ENCODE results near the gene CCDC148.

Gene CCDC148

GRCh38 chr2:158134055-158134454 lies 322.5 kb downstream of the CCDC148 start:
- H3K4me3 ChIP-seq (ENCODE audit: low read length), result no peak overlapping the region
- H3K27ac ChIP-seq (ENCODE audit: low read depth, low read length), result no peak overlapping the region
- no peaks in the 10 kb centered on the region for H3K36me3 ChIP-seq (ENCODE audit: insufficient read depth, low read length)
- H3K27me3 ChIP-seq (ENCODE audit: insufficient read depth, low read length), result no peaks in the 10 kb centered on the region
- H3K4me1 ChIP-seq (ENCODE audit: insufficient read depth, low read length), result 0 out of 2 replicates have a peak, but pooled peaks cover 6% of the 10 kb centered on the region
- WGBS, result 95% methylated on average over 4 of the region's 4 CpGs
- H3K9ac ChIP-seq (ENCODE audit: low read depth, low read length), result no peak overlapping the region
- no peaks in the 10 kb centered on the region for H3K9me3 ChIP-seq (ENCODE audit: insufficient read depth, low read depth, low read length)

GRCh38 chr2:158131919-158132566 lies 324.5 kb downstream of the CCDC148 start:
- 0 out of 2 replicates have a peak, but pooled peaks cover 6% of the 10 kb centered on the region for H3K4me1 ChIP-seq (ENCODE audit: insufficient read depth, low read length)

GRCh38 chr2:158131483-158131912 lies 325.1 kb downstream of the CCDC148 start:
- no peak overlapping the region for H3K9ac ChIP-seq (ENCODE audit: low read depth, low read length)
- H3K4me1 ChIP-seq (ENCODE audit: insufficient read depth, low read length), result peaks cover 9% of the 10 kb centered on the region; the same call in 1 of the 2 replicates
- no peak overlapping the region for H3K27ac ChIP-seq (ENCODE audit: low read depth, low read length)
- 95% methylated on average over 1 of the region's 1 CpG for WGBS
- H3K27me3 ChIP-seq (ENCODE audit: insufficient read depth, low read length), result no peaks in the 10 kb centered on the region
- no peak overlapping the region for H3K4me3 ChIP-seq (ENCODE audit: low read length)
- no peaks in the 10 kb centered on the region for H3K36me3 ChIP-seq (ENCODE audit: insufficient read depth, low read length)
- no peaks in the 10 kb centered on the region for H3K9me3 ChIP-seq (ENCODE audit: insufficient read depth, low read depth, low read length)

More at GRCh38 chr2:158131919-158132566, 324.5 kb downstream of the CCDC148 start:
- Histone ChIP-seq H3K9me3 (ENCODE audit: insufficient read depth, low read depth, low read length) (no peaks in the 10 kb centered on the region), H3K27me3 (ENCODE audit: insufficient read depth, low read length) (no peaks in the 10 kb centered on the region), H3K9ac (ENCODE audit: low read depth, low read length) (no peak overlapping the region), H3K4me3 (ENCODE audit: low read length) (no peak overlapping the region), H3K36me3 (ENCODE audit: insufficient read depth, low read length) (no peaks in the 10 kb centered on the region), H3K27ac (ENCODE audit: low read depth, low read length) (no peak overlapping the region)
- WGBS, result 94% methylated on average over 7 of the region's 7 CpGs

- H3K4me1 ChIP-seq (ENCODE audit: insufficient read depth, low read length), result peaks cover 14% of the 10 kb centered on the region
- H3K27ac ChIP-seq (ENCODE audit: low read depth, low read length), result no peak overlapping the region
- H3K9me3 ChIP-seq (ENCODE audit: insufficient read depth, low read depth, low read length), result no peaks in the 10 kb centered on the region
- H3K27me3 ChIP-seq (ENCODE audit: insufficient read depth, low read length), result no peaks in the 10 kb centered on the region
- 99% methylated on average over 2 of the region's 2 CpGs for WGBS
- H3K9ac ChIP-seq (ENCODE audit: low read depth, low read length), result no peak overlapping the region
- no peaks in the 10 kb centered on the region for H3K36me3 ChIP-seq (ENCODE audit: insufficient read depth, low read length)
- H3K4me3 ChIP-seq (ENCODE audit: low read length), result no peak overlapping the region
Observed at GRCh38 chr2:158130832-158131473, 325.6 kb downstream of the CCDC148 start.

- no peak overlapping the region for H3K9ac ChIP-seq (ENCODE audit: low read depth, low read length)
- H3K4me3 ChIP-seq (ENCODE audit: low read length), result no peak overlapping the region
- no peak overlapping the region for H3K27ac ChIP-seq (ENCODE audit: low read depth, low read length)
- H3K4me1 ChIP-seq (ENCODE audit: insufficient read depth, low read length), result peaks cover 20% of the 10 kb centered on the region
- no peaks in the 10 kb centered on the region for H3K27me3 ChIP-seq (ENCODE audit: insufficient read depth, low read length)
- no peaks in the 10 kb centered on the region for H3K9me3 ChIP-seq (ENCODE audit: insufficient read depth, low read depth, low read length)
- WGBS, result 87% methylated on average over 5 of the region's 5 CpGs
- no peaks in the 10 kb centered on the region for H3K36me3 ChIP-seq (ENCODE audit: insufficient read depth, low read length)
Observed at GRCh38 chr2:158129037-158129436, 327.5 kb downstream of the CCDC148 start.

- no peak overlapping the region for H3K9ac ChIP-seq (ENCODE audit: low read depth, low read length)
- H3K4me3 ChIP-seq (ENCODE audit: low read length), result no peak overlapping the region
- WGBS, result 90% methylated on average over 2 of the region's 2 CpGs
- no peaks in the 10 kb centered on the region for H3K9me3 ChIP-seq (ENCODE audit: insufficient read depth, low read depth, low read length)
- no peak overlapping the region for H3K27ac ChIP-seq (ENCODE audit: low read depth, low read length)
- H3K36me3 ChIP-seq (ENCODE audit: insufficient read depth, low read length), result no peaks in the 10 kb centered on the region
- H3K4me1 ChIP-seq (ENCODE audit: insufficient read depth, low read length), result peaks cover 20% of the 10 kb centered on the region
- no peaks in the 10 kb centered on the region for H3K27me3 ChIP-seq (ENCODE audit: insufficient read depth, low read length)
Observed at GRCh38 chr2:158128168-158128973, 328.2 kb downstream of the CCDC148 start.

- Histone ChIP-seq H3K4me3 (ENCODE audit: low read length) (no peak overlapping the region), H3K36me3 (ENCODE audit: insufficient read depth, low read length) (no peaks in the 10 kb centered on the region), H3K9me3 (ENCODE audit: insufficient read depth, low read depth, low read length) (no peaks in the 10 kb centered on the region), H3K27me3 (ENCODE audit: insufficient read depth, low read length) (no peaks in the 10 kb centered on the region), H3K4me1 (ENCODE audit: insufficient read depth, low read length) (peaks cover 20% of the 10 kb centered on the region), H3K27ac (ENCODE audit: low read depth, low read length) (no peak overlapping the region), H3K9ac (ENCODE audit: low read depth, low read length) (no peak overlapping the region)
- WGBS, result 88% methylated on average over 1 of the region's 1 CpG
Observed at GRCh38 chr2:158127380-158127804, 329.2 kb downstream of the CCDC148 start.

GRCh38 chr2:158125756-158126498 lies 330.6 kb downstream of the CCDC148 start:
- 74% methylated on average over 5 of the region's 5 CpGs for WGBS

GRCh38 chr2:158124896-158125295 lies 331.7 kb downstream of the CCDC148 start:
- 85% methylated on average over 2 of the region's 2 CpGs for WGBS
- no peak overlapping the region for H3K4me3 ChIP-seq (ENCODE audit: low read length)
- no peak overlapping the region for H3K27ac ChIP-seq (ENCODE audit: low read depth, low read length)
- H3K36me3 ChIP-seq (ENCODE audit: insufficient read depth, low read length), result no peaks in the 10 kb centered on the region
- H3K9ac ChIP-seq (ENCODE audit: low read depth, low read length), result no peak overlapping the region
- no peaks in the 10 kb centered on the region for H3K9me3 ChIP-seq (ENCODE audit: insufficient read depth, low read depth, low read length)
- peaks cover 26% of the 10 kb centered on the region for H3K4me1 ChIP-seq (ENCODE audit: insufficient read depth, low read length)
- no peaks in the 10 kb centered on the region for H3K27me3 ChIP-seq (ENCODE audit: insufficient read depth, low read length)

More at GRCh38 chr2:158125756-158126498, 330.6 kb downstream of the CCDC148 start:
- Histone ChIP-seq H3K4me1 (ENCODE audit: insufficient read depth, low read length) (peaks cover 19% of the 10 kb centered on the region), H3K27ac (ENCODE audit: low read depth, low read length) (no peak overlapping the region; the same call in 1 of the 2 replicates), H3K27me3 (ENCODE audit: insufficient read depth, low read length) (no peaks in the 10 kb centered on the region), H3K9ac (ENCODE audit: low read depth, low read length) (no peak overlapping the region), H3K4me3 (ENCODE audit: low read length) (no peak overlapping the region), H3K9me3 (ENCODE audit: insufficient read depth, low read depth, low read length) (no peaks in the 10 kb centered on the region), H3K36me3 (ENCODE audit: insufficient read depth, low read length) (no peaks in the 10 kb centered on the region)
